ENCODE measurements around the gene PPP2R5C.

GRCh38 chr14:101965181-101965544, 203.7 kb downstream of the PPP2R5C start:
- TF ChIP-seq, protein P1, sequence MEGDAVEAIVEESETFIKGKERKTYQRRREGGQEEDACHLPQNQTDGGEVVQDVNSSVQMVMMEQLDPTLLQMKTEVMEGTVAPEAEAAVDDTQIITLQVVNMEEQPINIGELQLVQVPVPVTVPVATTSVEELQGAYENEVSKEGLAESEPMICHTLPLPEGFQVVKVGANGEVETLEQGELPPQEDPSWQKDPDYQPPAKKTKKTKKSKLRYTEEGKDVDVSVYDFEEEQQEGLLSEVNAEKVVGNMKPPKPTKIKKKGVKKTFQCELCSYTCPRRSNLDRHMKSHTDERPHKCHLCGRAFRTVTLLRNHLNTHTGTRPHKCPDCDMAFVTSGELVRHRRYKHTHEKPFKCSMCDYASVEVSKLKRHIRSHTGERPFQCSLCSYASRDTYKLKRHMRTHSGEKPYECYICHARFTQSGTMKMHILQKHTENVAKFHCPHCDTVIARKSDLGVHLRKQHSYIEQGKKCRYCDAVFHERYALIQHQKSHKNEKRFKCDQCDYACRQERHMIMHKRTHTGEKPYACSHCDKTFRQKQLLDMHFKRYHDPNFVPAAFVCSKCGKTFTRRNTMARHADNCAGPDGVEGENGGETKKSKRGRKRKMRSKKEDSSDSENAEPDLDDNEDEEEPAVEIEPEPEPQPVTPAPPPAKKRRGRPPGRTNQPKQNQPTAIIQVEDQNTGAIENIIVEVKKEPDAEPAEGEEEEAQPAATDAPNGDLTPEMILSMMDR (IDR thresholded peaks at IDR 0.05) = no peak
- no peak for TF ChIP-seq REST (IDR thresholded peaks at IDR 0.05; ENCODE audit: insufficient read depth in 1 of 2, low read depth in 2 of 2, low read length in 1 of 2)
- no peak for TF ChIP-seq POLR2AphosphoS5 (IDR thresholded peaks at IDR 0.05; ENCODE audit: low read depth, low read length)
